Aortic smooth muscle cell (primary cell): Measurements from ENCODE around the gene TCF12. TPM values are rescaled to one million over a fixed set of nuclear protein-coding genes. Genes with fewer than 3 reads are reported as not detected.

Source experiments
- total RNA-seq: library from RNA; depleted of rRNA; stranded (reverse); fragments of >200 nt; gene quantifications from 2 replicates; pipeline ENCODE4 v1.2.3, GENCODE V29; 2014

TCF12 gene
- 70.8 and 110 TPM in 2 replicates for total RNA-seq

DNA sequence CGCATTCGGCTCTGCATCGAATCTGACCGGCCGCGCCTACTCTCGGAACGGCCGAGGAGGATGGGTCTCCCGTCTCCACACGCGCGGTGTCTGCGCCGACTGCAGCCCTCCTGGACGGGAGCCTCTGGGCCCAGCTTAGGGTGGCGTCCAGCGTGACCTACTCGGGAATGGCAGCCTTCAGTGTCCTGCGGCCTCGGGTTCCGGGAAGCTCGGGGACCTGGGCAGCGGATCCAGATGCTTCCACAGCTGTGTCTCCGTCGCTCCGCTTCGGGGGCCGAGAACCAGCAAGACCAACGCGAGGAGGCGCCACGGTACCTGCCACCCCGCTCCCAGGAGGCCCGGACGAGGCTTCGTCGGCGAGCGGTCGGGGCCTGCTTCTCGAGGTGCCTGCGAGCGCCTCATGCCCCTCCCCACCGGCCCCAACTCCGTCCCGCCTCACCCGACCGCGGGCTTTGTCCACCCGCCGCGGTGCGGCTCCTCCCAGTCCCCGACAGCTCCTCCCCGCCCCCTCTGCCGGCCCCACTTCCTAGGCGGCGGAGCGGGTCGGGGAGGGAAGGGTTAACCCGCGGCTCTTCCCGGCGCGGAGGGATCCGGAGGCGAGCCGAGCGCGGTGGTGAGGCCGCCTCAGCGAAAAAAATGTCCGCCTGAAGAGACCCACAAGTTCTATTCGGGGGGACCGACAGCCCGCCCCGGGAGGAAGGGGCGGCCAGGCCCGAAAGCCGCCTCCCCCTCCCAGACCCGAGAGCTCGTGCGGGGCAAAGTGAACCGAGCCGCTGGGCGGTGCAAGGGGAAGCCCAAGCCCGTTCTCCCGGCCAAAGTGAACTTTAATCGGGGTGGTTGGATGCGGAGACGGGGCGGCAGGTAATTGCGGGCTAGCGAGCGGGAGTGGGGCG is at the start of gene TCF12:
Gene TCF12 (plus strand): TSS at position 599 of the 893 bp plus-strand sequence. CDS start 1,270 bp downstream, outside the sequence.

Other genes starting within 250 kb of the TCF12 start
- gene ZNF280D, start 185.1 kb upstream of the TCF12 start, total RNA-seq: 25.9 and 34.3 TPM in 2 replicates